ENCODE measurements around the gene PGF.

Gene PGF

DNA sequence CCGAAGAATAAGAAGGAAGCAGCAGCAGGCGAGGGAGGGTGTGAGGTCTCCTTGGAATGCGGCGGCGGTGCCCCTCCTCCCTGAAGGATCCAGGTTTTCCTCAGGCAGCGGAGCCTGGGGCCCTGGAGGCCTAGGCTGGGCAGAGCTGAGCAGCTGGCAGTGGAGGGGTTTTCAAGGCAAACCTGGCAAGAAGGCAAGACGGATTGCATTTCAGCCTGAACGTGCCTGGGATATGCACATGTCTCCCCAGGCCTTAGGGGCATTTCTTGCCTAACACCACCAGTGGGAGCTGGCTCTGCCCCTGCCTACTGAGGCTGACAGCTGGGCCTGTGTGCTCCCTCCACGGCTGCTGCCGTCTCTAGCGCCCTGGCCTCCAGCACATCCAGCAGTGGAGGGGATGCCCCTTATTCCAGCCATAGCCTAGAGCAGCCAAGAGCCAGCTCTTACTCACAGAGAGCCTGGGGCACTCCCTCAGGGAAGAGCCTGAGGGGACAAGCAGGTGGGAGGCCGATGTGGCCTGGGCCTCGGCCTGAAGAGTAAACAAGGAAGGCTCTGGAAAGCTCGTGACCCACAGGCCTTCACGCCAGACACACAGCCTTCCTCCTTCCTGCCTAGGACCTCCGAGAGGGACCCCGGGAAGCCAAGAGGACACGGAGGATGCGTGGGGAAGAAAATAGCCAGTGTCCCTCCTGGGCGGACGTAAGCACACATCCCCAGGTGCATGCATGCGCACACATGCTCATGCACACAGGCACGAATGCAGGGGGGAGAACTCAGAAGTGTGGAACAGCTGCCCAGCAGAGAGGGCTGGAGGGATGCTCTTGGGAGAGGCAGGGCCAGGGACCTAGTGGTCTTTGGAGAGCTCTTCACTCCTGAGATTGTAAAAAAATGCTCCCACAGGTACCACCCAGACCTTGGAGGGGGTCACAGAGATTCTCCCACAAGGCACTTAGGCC, 24.3 kb upstream of the PGF start:
- Mint-ChIP-seq H3K36me3 (ENCODE audit: low read depth) (no peaks in the 10 kb centered on the region), H3K27me3 (ENCODE audit: low read depth, poor library complexity) (peaks cover 21% of the 10 kb centered on the region), H3K9me3 (no peaks in the 10 kb centered on the region), H3K4me1 (peaks cover 92% of the 10 kb centered on the region), H3K4me3 (no peak overlapping the region), H3K27ac (peak overlapping the region; percentile 80)
- DNase-seq = peak; percentile 37
- TF ChIP-seq CTCF (IDR thresholded peaks at IDR 0.05) = no peak

DNA sequence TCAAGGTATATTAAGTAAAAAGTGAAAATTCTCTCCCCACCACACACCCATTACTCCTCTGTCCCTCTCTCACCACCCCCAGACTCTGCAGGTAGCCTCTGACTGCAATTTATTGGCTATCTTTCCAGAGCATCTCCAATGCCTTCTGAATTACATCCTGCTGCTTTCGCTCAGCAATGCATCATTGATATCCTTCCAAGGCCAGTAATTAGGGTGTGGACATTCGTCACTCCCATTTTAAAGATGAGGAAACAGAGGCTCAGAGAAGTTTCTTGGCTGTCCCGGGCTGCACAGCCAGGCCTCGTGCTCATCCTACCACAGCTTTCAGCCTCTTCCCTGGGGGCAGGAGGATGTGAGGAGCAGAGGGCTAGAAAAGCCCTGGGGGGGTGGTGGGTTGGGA, 23.6 kb upstream of the PGF start:
- Mint-ChIP-seq H3K27ac (no peak overlapping the region), H3K9me3 (no peaks in the 10 kb centered on the region), H3K4me3 (no peak overlapping the region), H3K27me3 (ENCODE audit: low read depth, poor library complexity) (peaks cover 18% of the 10 kb centered on the region), H3K36me3 (ENCODE audit: low read depth) (no peaks in the 10 kb centered on the region), H3K4me1 (peaks cover 92% of the 10 kb centered on the region)
- TF ChIP-seq CTCF (IDR thresholded peaks at IDR 0.05) = no peak
- no peak for DNase-seq

DNA sequence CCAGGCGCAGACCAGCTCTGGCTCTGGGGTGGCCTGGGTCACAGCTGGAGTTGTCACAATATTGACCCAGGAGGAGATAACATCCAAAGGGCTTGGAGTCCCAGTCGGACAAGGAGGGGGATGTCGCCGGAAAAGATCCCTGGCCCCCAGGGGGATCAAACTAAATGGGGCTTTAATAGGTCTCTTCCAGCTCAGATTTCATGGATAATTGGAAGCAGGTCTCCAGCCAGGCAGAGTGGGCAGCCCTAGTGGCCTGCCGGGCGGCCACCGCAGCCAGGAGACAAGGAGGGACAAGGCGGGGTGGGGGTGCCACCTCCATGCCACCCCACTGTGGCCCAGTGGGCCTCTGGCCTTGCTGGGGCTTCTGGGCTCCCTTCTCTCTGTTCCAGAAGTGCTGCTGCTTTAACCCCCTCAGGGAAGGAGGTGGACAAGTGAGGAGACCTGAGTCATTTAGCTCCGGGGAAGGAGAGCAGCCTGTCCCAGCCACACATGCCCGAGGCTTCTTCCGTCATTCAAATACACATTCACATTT, 23.1 kb upstream of the PGF start:
- Mint-ChIP-seq H3K36me3 (ENCODE audit: low read depth) (no peaks in the 10 kb centered on the region), H3K4me3 (no peak overlapping the region), H3K27ac (peak overlapping the region; percentile 45), H3K27me3 (ENCODE audit: low read depth, poor library complexity) (peaks cover 14% of the 10 kb centered on the region), H3K9me3 (no peaks in the 10 kb centered on the region), H3K4me1 (peaks cover 94% of the 10 kb centered on the region)
- peak; percentile 42 for DNase-seq
- TF ChIP-seq CTCF (IDR thresholded peaks at IDR 0.05) = no peak

DNA sequence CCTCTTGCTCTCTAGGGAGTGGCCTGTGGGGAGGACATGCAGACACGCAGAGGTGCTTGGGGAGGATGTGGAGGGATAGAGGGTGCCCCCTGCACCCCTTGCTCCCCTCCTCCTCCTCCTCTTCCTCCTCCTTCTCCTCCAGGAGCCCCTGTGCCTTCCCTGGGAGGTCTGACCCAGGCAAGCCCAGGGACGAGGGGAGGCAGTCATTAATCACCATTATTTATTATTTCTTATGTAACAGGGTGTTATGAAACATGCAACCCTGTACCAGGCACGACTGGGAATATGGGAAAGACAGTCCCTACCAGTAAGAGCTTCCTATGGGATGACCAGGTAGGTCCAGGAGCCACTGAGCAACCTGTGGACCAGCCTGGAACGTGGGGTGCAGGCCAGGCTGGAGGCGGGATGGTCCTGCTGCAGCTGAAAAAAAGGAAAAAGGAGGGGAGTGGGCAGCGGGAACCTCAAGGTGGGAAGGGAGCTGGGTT, 22.5 kb upstream of the PGF start:
- no peak for DNase-seq
- Mint-ChIP-seq H3K4me3 (peak overlapping the region; percentile 55), H3K27ac (peak overlapping the region; percentile 45), H3K27me3 (ENCODE audit: low read depth, poor library complexity) (peaks cover 14% of the 10 kb centered on the region), H3K36me3 (ENCODE audit: low read depth) (no peaks in the 10 kb centered on the region), H3K4me1 (peaks cover 88% of the 10 kb centered on the region), H3K9me3 (no peaks in the 10 kb centered on the region)
- TF ChIP-seq CTCF (IDR thresholded peaks at IDR 0.05) = no peak

GRCh38 chr14:74977164-74977900, 21.9 kb upstream of the PGF start:
- no peaks in the 10 kb centered on the region for H3K9me3 Mint-ChIP-seq
- DNase-seq = no peak
- no peak overlapping the region for H3K27ac Mint-ChIP-seq
- no peaks in the 10 kb centered on the region for H3K36me3 Mint-ChIP-seq (ENCODE audit: low read depth)
- H3K27me3 Mint-ChIP-seq (ENCODE audit: low read depth, poor library complexity) = peaks cover 14% of the 10 kb centered on the region
- no peak overlapping the region for H3K4me3 Mint-ChIP-seq
- H3K4me1 Mint-ChIP-seq = peaks cover 82% of the 10 kb centered on the region
- no peak for TF ChIP-seq CTCF (IDR thresholded peaks at IDR 0.05)

Data from nephron progenitor cell (in vitro differentiated cells).